Progenitor cell of endocrine pancreas (in vitro differentiated cells): Measurements from ENCODE around the gene ROBO3. TPM values are rescaled to one million over a fixed set of nuclear protein-coding genes. Genes with fewer than 3 reads are reported as not detected.

ENCODE experiments used
- DNase-seq: peaks from one replicate; pipeline ENCODE4 v3.0.0; 2021; ENCODE audit warnings: low spot score; ENCODE audit not compliant: unreplicated experiment
- H3K27ac Mint-ChIP-seq: 2 replicates; pipeline ENCODE4 v1.8.0; 2021; ENCODE audit warnings: mild to moderate bottlenecking, moderate library complexity, mixed read lengths
- H3K27me3 Mint-ChIP-seq: 2 replicates; pipeline ENCODE4 v1.8.0; 2021; ENCODE audit warnings: mixed read lengths
- H3K36me3 Mint-ChIP-seq: 2 replicates; pipeline ENCODE4 v1.8.0; 2022; ENCODE audit warnings: mixed read lengths; ENCODE audit not compliant: insufficient read depth
- H3K4me1 Mint-ChIP-seq: 2 replicates; pipeline ENCODE4 v1.8.0; 2021; ENCODE audit warnings: low read depth, mixed read lengths
- H3K4me3 Mint-ChIP-seq: 2 replicates; pipeline ENCODE4 v1.8.0; 2021; ENCODE audit warnings: low read depth, mild to moderate bottlenecking, moderate library complexity, mixed read lengths
- H3K9me3 Mint-ChIP-seq: 2 replicates; pipeline ENCODE4 v1.8.0; 2021; ENCODE audit warnings: low read depth, mixed read lengths
- CTCF ChIP-seq: fragments of 200-600 bp; sonication (generic); IDR thresholded peaks from one replicate; pipeline ENCODE4 v1.5.0; 2021; ENCODE audit warnings: antibody characterized with exemption, mild to moderate bottlenecking; ENCODE audit not compliant: unreplicated experiment
- total RNA-seq: library from RNA; stranded (reverse); gene quantifications from 2 replicates; pipeline ENCODE4 v1.2.1, GENCODE V29; 2021

Gene ROBO3
- total RNA-seq, 1 donor from 2014 or later, result 9.9 TPM

- TF ChIP-seq CTCF, result no peak
- Mint-ChIP-seq H3K27me3 (peaks cover 42% of the 10 kb centered on the region), H3K4me3 (no peak overlapping the region), H3K4me1 (peaks cover 9% of the 10 kb centered on the region), H3K9me3 (no peaks in the 10 kb centered on the region), H3K27ac (no peak overlapping the region), H3K36me3 (no peaks in the 10 kb centered on the region)
- DNase-seq, result no peak
Observed at GRCh38 chr11:124884869-124885479, 19.7 kb downstream of the ROBO3 start.

GRCh38 chr11:124886476-124886875, 21.2 kb downstream of the ROBO3 start:
- TF ChIP-seq CTCF, result no peak
- no peaks in the 10 kb centered on the region for H3K36me3 Mint-ChIP-seq
- no peak for DNase-seq
- no peaks in the 10 kb centered on the region for H3K9me3 Mint-ChIP-seq
- no peak overlapping the region for H3K4me3 Mint-ChIP-seq
- peaks cover 9% of the 10 kb centered on the region for H3K4me1 Mint-ChIP-seq
- peak overlapping the region; percentile 17 for H3K27ac Mint-ChIP-seq
- peaks cover 38% of the 10 kb centered on the region for H3K27me3 Mint-ChIP-seq

- Mint-ChIP-seq H3K27me3 (peaks cover 39% of the 10 kb centered on the region), H3K36me3 (no peaks in the 10 kb centered on the region), H3K4me3 (no peak overlapping the region), H3K4me1 (peaks cover 9% of the 10 kb centered on the region), H3K27ac (no peak overlapping the region), H3K9me3 (no peaks in the 10 kb centered on the region)
- no peak for TF ChIP-seq CTCF
- DNase-seq, result no peak
Observed at GRCh38 chr11:124886978-124887666, 21.9 kb downstream of the ROBO3 start.

GRCh38 chr11:124887667-124888013, 22.4 kb downstream of the ROBO3 start:
- Mint-ChIP-seq H3K27ac (no peak overlapping the region), H3K4me1 (peaks cover 5% of the 10 kb centered on the region), H3K36me3 (no peaks in the 10 kb centered on the region), H3K27me3 (peaks cover 44% of the 10 kb centered on the region), H3K9me3 (no peaks in the 10 kb centered on the region), H3K4me3 (no peak overlapping the region)
- no peak for DNase-seq
- TF ChIP-seq CTCF, result no peak

- H3K36me3 Mint-ChIP-seq, result no peaks in the 10 kb centered on the region
- no peak for TF ChIP-seq CTCF
- H3K4me1 Mint-ChIP-seq, result no peaks in the 10 kb centered on the region
- no peak for DNase-seq
- no peak overlapping the region for H3K27ac Mint-ChIP-seq
- H3K4me3 Mint-ChIP-seq, result no peak overlapping the region
- H3K9me3 Mint-ChIP-seq, result no peaks in the 10 kb centered on the region
- H3K27me3 Mint-ChIP-seq, result peaks cover 54% of the 10 kb centered on the region
Observed at GRCh38 chr11:124889191-124890091, 24.2 kb downstream of the ROBO3 start.
